Measurements from ENCODE around the gene HSD17B12. TPM values are rescaled to one million over a fixed set of nuclear protein-coding genes. Genes with fewer than 3 reads are reported as not detected.

Gene HSD17B12
- total and polyA plus RNA-seq, 2 of the 4 experiments (the other 2 are of a cell fraction): 38.0 to 44.6 TPM

- Histone ChIP-seq H3K18ac (ENCODE audit: low read depth, low read length) (no peak overlapping the region), H2BK20ac (ENCODE audit: low read depth, low read length) (no peak overlapping the region), H3K36me3 (ENCODE audit: control insufficient read depth, insufficient read depth, low read length) (0 out of 2 replicates have a peak, but pooled peaks cover 3% of the 10 kb centered on the region), H3K4me1 (ENCODE audit: control insufficient read depth, insufficient read depth, low read length) (no peaks in the 10 kb centered on the region), H4K91ac (ENCODE audit: insufficient read depth, low read depth, low read length) (no peak overlapping the region), H3K27ac (ENCODE audit: insufficient read depth, low read length) (no peak overlapping the region), H3K79me1 (ENCODE audit: low read depth in 1 of 2, low read length in 2 of 2) (peaks cover 0 to 4% of the 10 kb centered on the region in 2 experiments; a peak in 1 of 4 replicates), H2BK120ac (ENCODE audit: low read depth, low read length) (no peak overlapping the region), H3K23ac (ENCODE audit: low read depth, low read length) (no peak overlapping the region), H3K27me3 (ENCODE audit: control insufficient read depth, insufficient read depth, low read length) (no peaks in the 10 kb centered on the region), H2AFZ (replicated peaks; ENCODE audit: low read length, poor library complexity) (no peak overlapping the region), H2AK9ac (replicated peaks; ENCODE audit: low read depth, low read length, poor library complexity) (no peak overlapping the region), H2AK5ac (ENCODE audit: low read depth, low read length) (no peak overlapping the region), H2BK15ac (ENCODE audit: low read depth, low read length) (no peak overlapping the region), H3K4me3 (ENCODE audit: insufficient read depth, low read depth, low read length) (no peak overlapping the region), H3K9ac (ENCODE audit: low read depth, low read length) (no peak overlapping the region), H3K9me1 (ENCODE audit: insufficient read depth, low read length) (0 out of 2 replicates have a peak, but pooled peaks cover 3% of the 10 kb centered on the region), H4K5ac (ENCODE audit: low read depth, low read length) (no peak overlapping the region), H3K9me3 (ENCODE audit: control insufficient read depth, insufficient read depth, low read length) (no peaks in the 10 kb centered on the region), H3K14ac (replicated peaks; ENCODE audit: low read depth, low read length) (no peak overlapping the region), H4K8ac (ENCODE audit: low read depth in 2 of 2, low read length in 2 of 2) (no peak overlapping the region), H3K4ac (ENCODE audit: low read depth, low read length) (no peak overlapping the region), H4K20me1 (ENCODE audit: insufficient read depth, low read length) (no peaks in the 10 kb centered on the region), H2BK5ac (ENCODE audit: low read depth, low read length, poor library complexity, severe bottlenecking) (no peak overlapping the region), H3K4me2 (ENCODE audit: low read depth, low read length) (no peak overlapping the region), H3K56ac (ENCODE audit: extremely low read depth, insufficient read depth, low read length) (no peak overlapping the region)
- no peak for DNase-seq
- in situ Hi-C loops (cut with MboI; ENCODE audit: low sequenced_read_pairs) (no loop called here), dilution Hi-C loops (cut with HindIII; ENCODE audit: low sequenced_read_pairs, unreplicated experiment) (no loop called here), intact Hi-C loops (cut with micrococcal nuclease) (no loop called here)
- POLR2A ChIA-PET (ENCODE audit: unreplicated experiment): no interaction called here
- TF ChIP-seq MAZ (IDR thresholded peaks at IDR 0.05; ENCODE audit: borderline replicate concordance, low read depth, low read length) (no peak), NFE2L2 (IDR thresholded peaks at IDR 0.05; ENCODE audit: low read depth, low read length) (no peak), RFX5 (IDR thresholded peaks at IDR 0.05; ENCODE audit: low read depth, low read length) (no peak), POLR2A (IDR thresholded peaks at IDR 0.05; ENCODE audit: low read depth, low read length) (no peak), MXI1 (IDR thresholded peaks at IDR 0.05; ENCODE audit: borderline replicate concordance, low read depth, low read length) (no peak), CTCF (conservative IDR thresholded peaks at IDR 0.05; ENCODE audit: low read depth, low read length) (no peak), USF2 (IDR thresholded peaks at IDR 0.05; ENCODE audit: low read depth, low read length) (no peak), CEBPB (IDR thresholded peaks at IDR 0.05; ENCODE audit: low read depth, low read length) (no peak)
- no peak for ATAC-seq (ENCODE audit: low read depth)
- CTCF ChIA-PET: interaction anchor here (1.5 kb wide), 1 partner anchor 13 kb away, joined by 7 read pairs; no protein-coding TSS in a partner anchor
- no TSS peak for BruUV-seq (replicated peaks)
These were observed 131.9 kb downstream of the HSD17B12 start for GRCh38 chr11:43812471-43812870.

Data from IMR-90 (cell line).